DMS153 treated with DMSO at 0.1 percent for 48 hours (cell line): ENCODE results near the gene DBF4.
"Not testable (repeated sequence)": the region's sequence is repeated elsewhere in the genome, so short reads cannot be mapped to it uniquely, and the experiment has no call there.

ENCODE experiments used
- DNase-seq: peaks from one replicate; lab custom pipeline; 2025; ENCODE audit not compliant: unreplicated experiment; lab: John Stamatoyannopoulos, UW

Gene DBF4

GRCh38 chr7:87882151-87882937, 6.1 kb downstream of the DBF4 start:
- no peak for DNase-seq

DNA sequence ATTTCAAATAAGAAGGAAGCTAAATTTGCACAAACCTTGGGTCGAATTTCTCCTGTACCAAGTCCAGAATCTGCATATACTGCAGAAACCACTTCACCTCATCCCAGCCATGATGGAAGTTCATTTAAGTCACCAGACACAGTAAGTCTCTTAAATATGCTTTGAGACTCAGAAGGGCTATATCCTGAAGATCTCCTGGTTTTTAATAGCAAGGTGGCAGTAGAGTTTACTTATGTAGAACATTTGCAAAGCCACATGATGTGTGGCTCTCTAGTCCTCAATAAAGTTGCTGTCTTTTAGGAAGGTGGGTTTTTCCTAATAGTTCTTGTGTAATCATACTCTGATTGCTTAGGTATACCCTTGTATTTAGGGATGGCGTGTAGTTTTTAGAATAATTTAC, 8.7 kb downstream of the DBF4 start:
- DNase-seq = no peak

GRCh38 chr7:87886875-87887274, 10.6 kb downstream of the DBF4 start:
- DNase-seq = no peak

DNA sequence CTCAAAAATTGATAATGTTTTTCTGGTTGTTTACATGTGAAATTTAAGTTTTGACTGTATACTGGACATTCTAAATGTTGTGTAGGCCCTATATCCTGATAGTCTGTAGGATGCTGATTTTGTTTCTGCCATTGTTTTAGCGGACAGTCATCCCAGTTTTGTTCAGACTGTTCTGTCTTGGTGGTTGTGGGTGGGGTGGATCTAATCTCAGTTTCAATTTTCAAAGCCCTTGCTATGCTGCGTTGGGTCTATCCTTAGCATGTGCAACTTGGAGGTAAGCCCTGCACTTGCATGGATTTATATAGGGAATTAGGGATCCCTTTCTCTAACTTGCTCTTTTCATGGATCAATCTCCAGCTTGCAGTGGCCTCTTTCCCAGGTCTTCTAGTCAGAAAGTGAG, 19.1 kb downstream of the DBF4 start:
- DNase-seq = no peak

GRCh38 chr7:87899255-87899654, 23.0 kb downstream of the DBF4 start:
- no peak for DNase-seq

DNA sequence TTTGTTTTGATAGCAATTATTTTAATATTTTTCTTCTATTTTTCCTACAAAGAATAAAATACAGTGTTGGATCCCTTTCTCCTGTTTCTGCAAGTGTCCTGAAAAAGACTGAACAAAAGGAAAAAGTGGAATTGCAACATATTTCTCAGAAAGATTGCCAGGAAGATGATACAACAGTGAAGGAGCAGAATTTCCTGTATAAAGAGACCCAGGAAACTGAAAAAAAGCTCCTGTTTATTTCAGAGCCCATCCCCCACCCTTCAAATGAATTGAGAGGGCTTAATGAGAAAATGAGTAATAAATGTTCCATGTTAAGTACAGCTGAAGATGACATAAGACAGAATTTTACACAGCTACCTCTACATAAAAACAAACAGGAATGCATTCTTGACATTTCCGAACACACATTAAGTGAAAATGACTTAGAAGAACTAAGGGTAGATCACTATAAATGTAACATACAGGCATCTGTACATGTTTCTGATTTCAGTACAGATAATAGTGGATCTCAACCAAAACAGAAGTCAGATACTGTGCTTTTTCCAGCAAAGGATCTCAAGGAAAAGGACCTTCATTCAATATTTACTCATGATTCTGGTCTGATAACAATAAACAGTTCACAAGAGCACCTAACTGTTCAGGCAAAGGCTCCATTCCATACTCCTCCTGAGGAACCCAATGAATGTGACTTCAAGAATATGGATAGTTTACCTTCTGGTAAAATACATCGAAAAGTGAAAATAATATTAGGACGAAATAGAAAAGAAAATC, 31.0 kb downstream of the DBF4 start:
- DNase-seq = not testable (repeated sequence)

- not testable (repeated sequence) for DNase-seq
These were observed 32.5 kb downstream of the DBF4 start for GRCh38 chr7:87908814-87909213.

- DNase-seq = no peak
These were observed 35.8 kb downstream of the DBF4 start for GRCh38 chr7:87912121-87912520.

DNA sequence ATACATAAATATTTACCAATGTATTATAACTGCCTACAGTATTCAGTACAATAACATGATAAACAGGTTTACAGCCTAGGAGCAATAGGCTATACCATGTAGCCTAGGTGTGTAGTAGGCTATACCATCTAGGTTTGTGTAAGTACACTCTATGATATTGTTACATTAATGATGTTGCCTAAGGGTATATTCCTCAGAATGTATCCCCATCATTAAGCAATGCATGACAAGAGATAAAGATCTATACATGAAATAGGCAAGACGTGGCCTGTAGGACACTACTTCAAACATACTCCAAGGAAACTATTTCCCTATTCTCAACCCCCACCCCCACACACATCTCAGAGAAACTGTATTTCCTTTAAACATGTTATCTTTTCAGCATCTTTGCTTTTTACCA, 42.4 kb downstream of the DBF4 start:
- DNase-seq = no peak

GRCh38 chr7:87919875-87920274, 43.6 kb downstream of the DBF4 start:
- DNase-seq = no peak

DNA sequence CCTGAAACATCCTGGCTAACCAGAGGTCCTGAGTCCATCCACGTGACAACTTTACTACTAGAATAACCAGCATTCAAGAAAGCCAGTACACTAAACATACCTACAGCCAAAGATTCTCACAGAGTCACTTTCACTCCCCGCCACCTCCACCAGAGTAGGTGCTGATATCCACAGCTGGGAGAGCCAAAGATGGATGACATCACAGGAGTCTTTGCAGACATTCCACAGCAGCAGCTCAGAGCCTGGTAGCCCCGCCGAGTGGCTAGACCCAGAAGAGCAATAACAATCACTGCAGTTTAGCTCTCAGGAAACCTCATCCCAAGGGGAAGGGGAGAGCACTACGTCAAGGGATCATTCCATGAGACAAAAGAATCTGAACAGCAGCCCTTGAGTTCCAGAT, 44.3 kb downstream of the DBF4 start:
- no peak for DNase-seq

DNA sequence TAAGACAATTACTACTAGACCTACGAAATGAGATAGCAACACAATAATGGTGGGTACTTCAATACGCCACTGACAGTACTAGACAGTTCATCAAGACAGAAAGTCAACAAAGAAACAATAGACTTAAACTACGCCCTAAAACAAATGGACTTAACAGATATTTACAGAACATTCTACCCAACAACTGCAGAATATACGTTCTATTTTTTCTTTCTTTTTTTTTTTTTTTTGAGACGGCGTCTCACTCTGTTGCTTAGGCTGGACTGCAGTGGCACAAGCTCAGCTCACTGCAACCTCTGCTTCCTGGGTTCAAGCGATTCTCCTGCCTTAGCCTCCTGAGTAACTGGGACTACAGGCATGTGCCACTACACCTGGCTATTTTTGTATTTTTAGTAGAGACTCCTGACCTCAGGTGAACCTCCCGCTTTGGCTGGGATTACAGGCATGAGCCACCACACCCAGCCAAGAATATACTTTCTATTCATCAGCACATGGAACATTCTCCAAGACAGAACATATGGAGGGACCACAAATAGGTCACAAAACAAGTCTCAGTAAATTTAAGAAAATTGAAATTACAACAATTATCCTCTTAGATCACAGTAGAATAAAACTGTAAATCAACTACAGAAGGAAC, 46.6 kb downstream of the DBF4 start:
- peak; percentile 9 for DNase-seq

DNA sequence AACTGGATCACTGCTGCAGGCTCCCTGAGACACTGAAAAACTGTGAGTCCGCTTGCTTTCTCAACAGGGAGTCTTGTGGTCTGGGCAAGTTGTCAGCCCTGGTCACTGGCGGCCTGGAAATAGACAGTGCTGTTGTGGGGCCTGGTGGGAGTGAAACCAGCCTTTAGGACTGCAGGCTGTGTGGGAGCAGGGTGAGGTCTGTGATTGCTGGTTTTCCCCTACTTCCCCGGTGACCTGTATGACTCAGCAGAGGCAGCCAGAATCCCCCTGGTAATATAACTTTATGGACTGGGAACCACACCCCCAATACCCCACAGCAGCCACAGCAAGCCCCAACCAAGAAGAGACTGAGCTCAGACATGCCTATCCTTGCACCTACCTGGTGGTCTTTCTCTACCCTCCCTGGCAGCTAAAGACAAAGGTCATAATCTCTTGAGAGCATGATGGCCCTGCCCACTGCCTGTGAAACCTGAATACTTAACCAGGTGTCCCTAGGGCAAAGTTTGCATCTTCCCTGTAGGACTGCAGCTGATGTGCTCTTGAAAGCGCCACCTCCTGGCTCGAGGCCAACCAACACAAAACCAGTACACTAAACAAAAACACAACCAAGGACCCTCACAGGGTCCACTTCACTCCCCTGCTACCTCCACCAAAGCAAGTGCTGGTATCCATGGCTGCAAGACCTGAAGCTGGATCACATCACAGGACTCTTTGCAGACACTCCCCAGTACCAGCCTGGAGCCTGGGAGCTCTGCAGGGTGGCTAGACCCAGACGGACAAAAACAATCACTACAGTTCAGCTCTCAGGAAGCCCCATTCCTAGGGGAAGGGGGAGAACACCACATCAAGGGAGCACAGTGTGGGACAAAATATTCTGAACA, 50.5 kb downstream of the DBF4 start:
- peak; percentile 17 for DNase-seq

GRCh38 chr7:87933605-87933952, 57.3 kb downstream of the DBF4 start:
- DNase-seq = no peak

DNA sequence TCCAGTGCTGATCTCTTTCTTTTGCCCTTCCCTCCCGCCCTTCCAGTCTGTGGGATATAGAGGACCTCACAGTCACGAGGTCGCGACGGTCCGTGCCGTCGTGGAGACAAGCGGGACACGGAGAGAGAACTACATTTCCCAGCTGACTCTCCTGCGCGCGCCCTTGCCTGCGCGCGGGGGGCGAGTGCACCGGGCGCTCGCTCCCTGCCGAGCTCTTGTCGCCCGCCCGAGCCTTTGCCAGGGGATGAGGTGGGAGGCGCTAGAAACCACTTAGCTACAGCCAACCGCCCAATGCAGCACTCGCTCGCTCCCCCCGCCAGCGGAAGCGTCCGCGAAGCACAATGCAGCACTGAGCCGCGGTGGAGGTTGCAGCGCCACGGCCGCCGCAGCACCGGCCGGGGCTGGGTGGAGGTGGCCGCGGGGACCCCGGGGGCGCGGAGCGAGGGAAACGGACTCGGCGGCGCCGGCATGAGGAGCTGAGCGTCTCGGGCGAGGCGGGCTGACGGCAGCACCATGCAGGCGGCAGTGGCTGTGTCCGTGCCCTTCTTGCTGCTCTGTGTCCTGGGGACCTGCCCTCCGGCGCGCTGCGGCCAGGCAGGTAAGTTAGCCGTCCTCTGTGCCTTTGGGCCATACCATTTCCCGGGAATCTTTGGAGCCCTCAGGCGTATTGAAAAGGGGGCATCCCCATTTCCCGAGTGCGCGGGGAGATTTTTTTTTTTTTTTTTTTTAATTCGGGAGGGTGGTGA, 57.8 kb downstream of the DBF4 start, which contains the start of gene ADAM22:
Gene ADAM22, plus strand, starts transcription at position 299 of the 746 bp plus-strand sequence. Its CDS starts 215 bp downstream, at position 514.
- DNase-seq = peak; percentile 89

- DNase-seq = peak; percentile 2
These were observed 58.5 kb downstream of the DBF4 start for GRCh38 chr7:87934699-87935383.

- no peak for DNase-seq
These were observed 59.1 kb downstream of the DBF4 start for GRCh38 chr7:87935384-87935706.

DNA sequence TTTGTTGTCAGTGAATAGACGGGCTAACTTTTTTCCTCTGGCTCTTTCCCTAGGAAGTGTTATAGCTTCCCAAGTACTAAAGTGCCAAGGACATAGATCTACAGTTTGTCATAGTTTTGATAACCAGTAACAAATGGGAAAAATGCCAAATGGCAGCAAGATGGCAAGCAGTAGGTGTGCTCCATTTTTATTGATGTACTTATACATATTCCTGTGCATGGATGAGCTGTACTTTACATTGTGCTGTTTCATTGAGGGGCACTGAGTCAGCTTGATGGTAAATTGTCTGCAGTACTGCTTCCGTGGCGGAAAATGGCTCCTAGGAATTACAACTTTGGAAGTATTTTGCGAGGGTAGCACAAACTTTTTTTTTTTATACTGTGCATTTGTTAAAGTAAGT, 64.8 kb downstream of the DBF4 start:
- DNase-seq = no peak

GRCh38 chr7:87944547-87944946, 68.3 kb downstream of the DBF4 start:
- DNase-seq = no peak

DNA sequence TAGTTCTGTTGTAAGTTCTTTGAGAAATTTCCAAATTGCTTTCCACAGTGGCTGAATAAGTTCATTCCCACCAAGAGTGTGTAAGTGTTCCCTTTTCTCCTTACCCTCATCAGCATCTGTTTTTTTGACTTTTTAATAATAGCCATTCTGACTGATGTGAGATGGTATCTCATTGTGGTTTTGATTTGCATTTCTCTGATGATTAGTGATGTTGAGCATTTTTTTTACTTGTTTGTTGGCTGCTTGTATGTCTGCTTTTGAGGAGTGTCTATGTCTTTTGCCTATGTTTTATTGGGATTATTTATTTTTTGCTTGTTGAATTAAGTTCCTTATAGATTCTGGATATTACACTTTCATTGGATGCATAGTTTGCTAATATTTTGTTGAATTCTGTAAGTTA, 69.6 kb downstream of the DBF4 start:
- DNase-seq = not testable (repeated sequence)
